Psoas muscle (tissue), 8 donors: ENCODE results near the gene CSNK1A1. TPM values are rescaled to one million over a fixed set of nuclear protein-coding genes. Genes with fewer than 3 reads are reported as not detected.
"Not testable (repeated sequence)": the region's sequence is repeated elsewhere in the genome, so short reads cannot be mapped to it uniquely, and the experiment has no call there.

Experiments
- ATAC-seq, 4 donors: fragments of 200-7000 bp; cut with Tn5 transposase; one replicate each; pipeline ENCODE4 v1.9.1; 2020; ENCODE audit warnings: moderate library complexity in 3 of 4, mild to moderate bottlenecking in 2 of 4
- DNase-seq, 2 donors: peaks; one replicate each; pipeline ENCODE4 v3.0.0-alpha.2; 2020
- H3K27ac ChIP-seq: fragments of 200-600 bp; one replicate; pipeline ENCODE4 v1.8.0; 2022
- H3K27me3 ChIP-seq, 3 donors: fragments of 200-600 bp in 1 of 3; one replicate each; pipeline versions ENCODE4 v1.6.1 to v1.8.0; 2013 to 2022; ENCODE audit warnings: low read length in 2 of 3, mild to moderate bottlenecking in 2 of 3, moderate library complexity in 1 of 3; ENCODE audit not compliant: insufficient read depth in 3 of 3
- H3K36me3 ChIP-seq, 2 donors: fragments of 200-600 bp in 1 of 2; one replicate each; pipeline versions ENCODE4 v1.6.1 to v1.8.0; 2013 to 2022; ENCODE audit warnings: low read depth in 1 of 2, mild to moderate bottlenecking in 1 of 2, moderate library complexity in 1 of 2; ENCODE audit not compliant: insufficient read depth in 1 of 2
- H3K4me1 ChIP-seq: fragments of 200-600 bp; one replicate; pipeline ENCODE4 v1.8.0; 2022
- H3K4me3 ChIP-seq: fragments of 200-600 bp; one replicate; pipeline ENCODE4 v1.8.0; 2022; ENCODE audit warnings: mild to moderate bottlenecking
- H3K9me3 ChIP-seq: fragments of 200-600 bp; one replicate; pipeline ENCODE4 v1.8.0; 2022
- WGBS, 3 donors: extraction: QIAGEN DNeasy Blood & Tissue Kit; methylation state at CpG; one replicate each; pipeline versions ENCODE4 v1.1.6 to v1.1.7; 2013; 5-methylcytosine and 5-hydroxymethylcytosine counted together
- intact Hi-C, 2 donors: fragments of 100-400 bp; cut with DNase I; formaldehyde crosslinking; loops; one replicate each; pipeline versions ENCODE4 v1.11.0 to v1.14.2; 2022
- polyA plus RNA-seq, 3 donors: library from polyadenylated mRNA; stranded (reverse); fragments of 200-250 nt; gene quantifications; one replicate each; pipeline ENCODE4 v1.2.3, GENCODE V29; 2013
- total RNA-seq, 4 donors: library from RNA; stranded (reverse); fragmentation: NEBNext Ultra II Directional in 2 of 4; extraction: Animal tissue kit (Norgen Biotek cat#: 25700) in 2 of 4; gene quantifications; one replicate each; pipeline versions ENCODE4 v1.2.1 to v1.2.4, GENCODE V29; 2021 to 2023
- TF ChIP-seq, protein P1 (sequence below): fragments of 200-600 bp; IDR thresholded peaks from one replicate; pipeline ENCODE4 v1.8.0; 2022; ENCODE audit warnings: antibody characterized with exemption
- donor health status: healthy with polysubstance abuse.
- donor health status: DM: no; HTN: no; CAD: no; lungs with moderate emphysema.
- donor health status: Bipolar disorder and iron deficiency.
- donor health status: healthy.
- donor health status: DM: yes; HTN: yes; CAD: no.
- donor health status: DM: no; HTN: no; CAD: no.
- donor health status: DM: no; HTN: no; CAD: no.
- donor health status: DM: yes; HTN: yes; CAD: no.

Gene CSNK1A1
- total and polyA plus RNA-seq, 7 donors, result 73.6 to 394 (median 201) TPM

DNA sequence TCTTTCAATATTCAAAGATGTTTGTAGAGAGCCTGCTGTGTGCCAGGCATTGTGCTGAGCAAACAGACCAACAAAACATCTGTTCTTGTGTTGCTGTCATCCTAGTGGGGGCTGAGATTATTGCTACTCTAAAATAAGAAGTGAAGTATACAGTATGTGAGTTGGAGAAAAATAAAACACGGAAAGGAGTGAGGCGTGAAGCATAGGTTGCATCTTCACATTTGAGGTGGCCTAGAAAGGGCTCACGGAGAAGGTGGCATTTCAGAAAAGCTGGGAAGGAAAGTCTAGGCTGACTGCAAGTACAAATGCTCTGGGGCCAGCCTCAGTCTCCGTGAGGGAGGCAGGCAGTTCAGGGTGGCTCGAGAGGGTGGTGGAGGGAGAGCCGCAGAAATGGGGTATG is 80.3 kb downstream of the CSNK1A1 start:
- intact Hi-C loops, result no loop called here
- Histone ChIP-seq H3K9me3 (no peaks in the 10 kb centered on the region), H3K27ac (no peak overlapping the region), H3K4me1 (peaks cover 15% of the 10 kb centered on the region), H3K4me3 (no peak overlapping the region), H3K36me3 (no peaks in the 10 kb centered on the region), H3K27me3 (no peaks in the 10 kb centered on the region)
- TF ChIP-seq, protein P1, sequence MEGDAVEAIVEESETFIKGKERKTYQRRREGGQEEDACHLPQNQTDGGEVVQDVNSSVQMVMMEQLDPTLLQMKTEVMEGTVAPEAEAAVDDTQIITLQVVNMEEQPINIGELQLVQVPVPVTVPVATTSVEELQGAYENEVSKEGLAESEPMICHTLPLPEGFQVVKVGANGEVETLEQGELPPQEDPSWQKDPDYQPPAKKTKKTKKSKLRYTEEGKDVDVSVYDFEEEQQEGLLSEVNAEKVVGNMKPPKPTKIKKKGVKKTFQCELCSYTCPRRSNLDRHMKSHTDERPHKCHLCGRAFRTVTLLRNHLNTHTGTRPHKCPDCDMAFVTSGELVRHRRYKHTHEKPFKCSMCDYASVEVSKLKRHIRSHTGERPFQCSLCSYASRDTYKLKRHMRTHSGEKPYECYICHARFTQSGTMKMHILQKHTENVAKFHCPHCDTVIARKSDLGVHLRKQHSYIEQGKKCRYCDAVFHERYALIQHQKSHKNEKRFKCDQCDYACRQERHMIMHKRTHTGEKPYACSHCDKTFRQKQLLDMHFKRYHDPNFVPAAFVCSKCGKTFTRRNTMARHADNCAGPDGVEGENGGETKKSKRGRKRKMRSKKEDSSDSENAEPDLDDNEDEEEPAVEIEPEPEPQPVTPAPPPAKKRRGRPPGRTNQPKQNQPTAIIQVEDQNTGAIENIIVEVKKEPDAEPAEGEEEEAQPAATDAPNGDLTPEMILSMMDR, result no peak
- WGBS, 3 donors, result 89 to 92% (median 90%) methylated on average over 6 of the region's 6 CpGs
- no peak for ATAC-seq
- DNase-seq, result no peak

DNA sequence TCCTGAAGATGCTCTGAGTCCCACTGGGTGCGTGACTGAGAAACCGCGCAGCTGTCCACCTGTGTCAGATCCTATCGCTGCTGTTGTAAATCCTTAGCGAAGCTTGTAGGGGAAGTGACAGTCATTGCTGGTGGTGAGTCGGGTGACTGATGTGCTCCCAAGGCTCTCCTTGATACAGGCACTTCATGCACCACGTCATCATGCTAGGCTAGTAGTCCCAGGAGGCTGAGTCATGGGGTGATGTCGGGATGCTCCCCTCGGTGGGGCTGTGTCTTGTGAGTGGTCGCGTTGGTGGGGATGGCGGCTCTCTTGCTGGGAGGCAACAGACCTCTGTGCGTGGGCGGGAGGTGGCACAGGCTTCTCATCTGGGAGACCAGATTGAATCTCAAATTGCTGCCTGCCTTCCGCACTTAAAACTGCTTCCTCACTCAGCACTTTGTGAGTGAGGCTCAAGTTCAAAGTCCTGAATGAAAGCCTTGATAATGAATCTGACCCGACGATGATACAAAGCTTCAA is 84.7 kb downstream of the CSNK1A1 start:
- intact Hi-C loops, result loop anchor here in 1 of 2 donors (2.0 kb wide), 1 partner anchor 16 kb away; no protein-coding TSS in a partner anchor
- TF ChIP-seq, protein P1, result no peak
- Histone ChIP-seq H3K27ac (peak overlapping the region; percentile 86), H3K4me1 (peaks cover 36% of the 10 kb centered on the region), H3K9me3 (no peaks in the 10 kb centered on the region), H3K4me3 (peak overlapping the region; percentile 7), H3K36me3 (no peaks in the 10 kb centered on the region), H3K27me3 (no peaks in the 10 kb centered on the region)
- DNase-seq (peak; percentile 62 to 72), ATAC-seq (peak; percentile 77 to 91 (median 86))
- 40 to 54% (median 42%) methylated on average over 17 of the region's 17 CpGs for WGBS, 3 donors

DNA sequence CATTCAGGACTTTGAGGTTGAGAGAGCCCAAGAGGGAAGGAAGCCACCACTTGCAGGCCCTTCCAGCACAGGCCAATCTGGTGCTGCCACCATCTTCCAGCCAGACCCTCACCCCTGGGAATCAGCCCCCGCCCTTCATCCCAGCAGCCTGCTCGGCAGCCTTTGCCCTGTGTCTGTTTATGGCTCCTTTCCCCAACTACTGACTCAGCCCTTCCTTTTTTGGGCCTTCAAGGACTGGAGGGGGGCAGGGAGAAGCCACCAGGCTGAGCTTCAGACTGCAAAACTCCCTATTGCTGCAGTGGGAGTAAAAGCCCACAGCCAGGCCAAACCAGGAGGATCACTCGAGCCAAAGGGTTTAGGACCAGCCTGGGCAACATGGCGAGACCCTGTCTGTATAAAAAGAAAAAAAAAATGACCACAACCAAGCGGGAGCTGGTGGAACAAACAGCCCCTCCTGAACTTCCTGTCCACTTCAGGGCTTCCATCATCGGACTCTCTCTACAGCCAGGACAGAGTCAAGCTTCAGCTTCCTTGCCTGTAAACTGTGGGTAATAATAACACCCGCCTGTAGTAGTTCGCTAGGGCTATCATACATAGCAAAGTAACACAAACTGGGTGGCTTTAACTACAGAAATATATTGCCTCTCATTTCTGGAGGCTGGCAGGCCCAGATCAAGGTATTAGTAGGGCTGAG is 86.3 kb downstream of the CSNK1A1 start:
- H3K9me3 ChIP-seq, result no peaks in the 10 kb centered on the region
- ATAC-seq (peak; percentile 49 to 87 (median 82)), DNase-seq (peak; percentile 37 to 70)
- intact Hi-C loops, result no loop called here
- H3K4me1 ChIP-seq, result peaks cover 36% of the 10 kb centered on the region
- no peaks in the 10 kb centered on the region for H3K36me3 ChIP-seq
- peak overlapping the region; percentile 86 for H3K27ac ChIP-seq
- H3K4me3 ChIP-seq, result peak overlapping the region; percentile 28
- TF ChIP-seq, protein P1, result no peak
- H3K27me3 ChIP-seq, result no peaks in the 10 kb centered on the region
- WGBS, 3 donors, result 57 to 66% (median 60%) methylated on average over 8 of the region's 8 CpGs

DNA sequence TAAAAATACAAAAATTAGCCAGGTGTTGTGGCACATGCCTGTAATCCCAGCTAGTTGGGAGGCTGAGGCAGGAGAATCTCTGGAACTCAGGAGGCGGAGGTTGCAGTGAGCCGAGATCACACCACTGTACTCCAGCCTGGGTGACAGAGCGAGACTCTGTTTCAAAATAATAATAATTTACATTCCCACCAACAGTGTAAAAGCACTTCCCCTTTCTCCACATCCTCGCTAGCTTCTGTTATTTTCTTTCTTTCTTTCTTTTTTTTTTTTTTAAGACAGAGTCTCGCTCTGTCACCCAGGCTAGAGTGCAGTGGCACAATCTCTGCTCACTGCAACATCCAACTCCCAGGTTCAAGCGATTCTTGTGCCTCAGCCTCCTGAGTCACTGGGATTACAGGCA is 89.3 kb downstream of the CSNK1A1 start:
- WGBS, 3 donors, result 87 to 93% (median 91%) methylated on average over 6 of the region's 6 CpGs
- ATAC-seq, H3K36me3 ChIP-seq, H3K27me3 ChIP-seq, H3K9me3 ChIP-seq, intact Hi-C loops, DNase-seq, H3K27ac ChIP-seq, H3K4me3 ChIP-seq: not testable (repeated sequence)
- H3K4me1 ChIP-seq, result peaks cover 34% of the 10 kb centered on the region

DNA sequence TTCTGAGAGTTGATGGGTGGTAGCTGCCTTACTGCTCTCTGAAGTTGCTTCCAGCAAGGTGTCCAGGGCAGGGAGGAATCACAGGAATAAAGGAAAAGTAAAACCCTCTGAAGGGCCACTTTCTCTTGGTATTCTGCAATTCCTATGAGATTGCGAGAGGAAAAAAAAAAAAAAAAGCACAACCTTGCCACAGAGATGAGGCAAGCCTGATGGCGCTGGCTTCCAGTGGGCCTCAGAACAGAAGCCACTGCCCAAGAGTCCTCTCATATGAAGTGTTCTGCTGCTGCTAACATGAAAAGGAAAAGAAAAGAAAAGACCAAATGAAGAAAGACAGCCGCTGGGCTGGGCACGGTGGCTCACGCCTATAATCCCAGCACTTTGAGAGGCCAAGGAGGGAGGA is 91.3 kb downstream of the CSNK1A1 start:
- H3K4me3 ChIP-seq, result no peak overlapping the region
- intact Hi-C loops, result no loop called here
- WGBS, 3 donors, result 91 to 97% (median 93%) methylated on average over 5 of the region's 5 CpGs
- no peak overlapping the region for H3K27ac ChIP-seq
- H3K36me3 ChIP-seq, result no peaks in the 10 kb centered on the region
- H3K9me3 ChIP-seq, result no peaks in the 10 kb centered on the region
- ATAC-seq (no peak), DNase-seq (no peak)
- H3K27me3 ChIP-seq, result no peaks in the 10 kb centered on the region
- TF ChIP-seq, protein P1, result no peak
- peaks cover 35% of the 10 kb centered on the region for H3K4me1 ChIP-seq
